ENCODE results near the gene ZBTB2. TPM values are rescaled to one million over a fixed set of nuclear protein-coding genes. Genes with fewer than 3 reads are reported as not detected.

Gene ZBTB2
- polyA plus RNA-seq, 2 donors = 4.6 to 5.3 TPM

DNA sequence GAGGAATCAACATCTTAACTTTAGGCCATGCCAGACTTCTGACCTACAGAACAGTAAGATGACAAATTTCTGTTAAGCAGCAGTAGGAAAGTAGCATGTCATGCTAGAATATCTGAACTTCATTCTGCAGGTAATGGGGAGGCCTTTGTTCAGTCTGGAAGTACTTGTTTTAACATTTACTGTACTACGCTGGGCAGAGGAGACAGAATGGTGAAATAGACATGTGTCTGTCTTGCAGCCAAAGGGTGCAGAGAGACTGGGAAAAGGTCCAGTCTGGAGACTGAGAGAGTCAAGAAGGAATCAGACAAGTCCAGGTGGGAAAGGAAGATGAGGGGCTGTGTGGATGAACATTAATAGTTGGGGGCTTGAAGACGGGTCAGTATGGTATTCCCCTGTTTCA is 17.5 kb upstream of the ZBTB2 start:
- 89 to 92% methylated on average over 2 of the region's 2 CpGs for WGBS, 2 donors
- H3K4me3 ChIP-seq (ENCODE audit: low read depth in 1 of 2, low read length in 2 of 2) = no peak overlapping the region
- no peaks in the 10 kb centered on the region for H3K4me1 ChIP-seq (ENCODE audit: control insufficient read depth in 2 of 2, insufficient read depth in 2 of 2, low read length in 1 of 2)
- peaks cover 9% of the 10 kb centered on the region in 2 donors for H3K36me3 ChIP-seq (ENCODE audit: control insufficient read depth in 2 of 2, insufficient read depth in 2 of 2, low read length in 1 of 2)
- H3K9me3 ChIP-seq (ENCODE audit: control insufficient read depth in 2 of 2, insufficient read depth in 1 of 2, low read depth in 1 of 2, low read length in 1 of 2) = no peaks in the 10 kb centered on the region
- H3K27ac ChIP-seq (ENCODE audit: low read depth in 2 of 2, low read length in 1 of 2) = no peak overlapping the region
- H3K27me3 ChIP-seq (ENCODE audit: control insufficient read depth in 1 of 2, insufficient read depth in 2 of 2, low read length in 2 of 2) = no peaks in the 10 kb centered on the region

DNA sequence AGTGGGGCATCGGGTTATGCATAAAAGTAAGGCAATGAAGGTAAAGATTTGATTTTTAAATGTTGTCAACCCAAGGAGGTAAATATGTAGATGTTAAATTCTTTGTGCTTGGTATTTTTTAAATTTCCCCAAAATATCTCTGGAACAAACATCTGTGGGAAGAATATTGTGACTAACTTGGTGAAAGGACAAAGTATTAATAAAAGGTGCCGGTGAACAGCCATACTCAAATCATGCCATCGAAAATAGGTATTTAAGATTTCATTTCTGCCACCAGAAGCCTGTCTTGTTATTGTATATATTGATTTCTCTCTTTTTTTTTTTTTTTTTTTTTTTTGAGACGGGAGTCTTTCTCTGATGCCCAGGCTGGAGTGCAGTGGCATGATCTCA is 12.6 kb upstream of the ZBTB2 start:
- WGBS, 2 donors = 76 to 80% methylated on average over 4 of the region's 4 CpGs
- Histone ChIP-seq H3K4me3 (ENCODE audit: low read depth in 1 of 2, low read length in 2 of 2) (no peak overlapping the region), H3K27me3 (ENCODE audit: control insufficient read depth in 1 of 2, insufficient read depth in 2 of 2, low read length in 2 of 2) (no peaks in the 10 kb centered on the region), H3K36me3 (ENCODE audit: control insufficient read depth in 2 of 2, insufficient read depth in 2 of 2, low read length in 1 of 2) (peaks cover 3 to 5% of the 10 kb centered on the region in 2 donors), H3K27ac (ENCODE audit: low read depth in 2 of 2, low read length in 1 of 2) (no peak overlapping the region), H3K9me3 (ENCODE audit: control insufficient read depth in 2 of 2, insufficient read depth in 1 of 2, low read depth in 1 of 2, low read length in 1 of 2) (no peaks in the 10 kb centered on the region), H3K4me1 (ENCODE audit: control insufficient read depth in 2 of 2, insufficient read depth in 2 of 2, low read length in 1 of 2) (no peaks in the 10 kb centered on the region)

DNA sequence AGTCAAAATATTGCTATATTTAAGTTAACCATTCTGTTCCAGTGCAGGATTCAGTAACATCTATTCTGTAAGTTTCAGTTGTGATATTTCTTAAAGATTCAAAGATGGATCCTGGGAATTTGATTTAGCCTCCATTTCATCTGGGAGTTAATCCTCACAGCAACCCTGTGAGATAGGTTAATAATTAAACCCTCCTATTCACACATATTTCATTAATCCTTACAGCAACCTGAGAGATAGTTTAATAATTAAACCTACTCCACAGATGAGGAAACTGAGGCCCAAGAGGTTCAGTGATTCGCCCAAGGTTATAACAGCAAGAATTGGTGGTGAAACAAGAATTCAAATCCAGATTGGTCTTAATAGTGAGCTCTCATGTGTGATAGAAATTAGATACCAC is 10.9 kb upstream of the ZBTB2 start:
- 87 to 96% methylated on average over 1 of the region's 1 CpG for WGBS, 2 donors
- H3K4me1 ChIP-seq (ENCODE audit: control insufficient read depth in 2 of 2, insufficient read depth in 2 of 2, low read length in 1 of 2) = no peaks in the 10 kb centered on the region
- no peaks in the 10 kb centered on the region for H3K27me3 ChIP-seq (ENCODE audit: control insufficient read depth in 1 of 2, insufficient read depth in 2 of 2, low read length in 2 of 2)
- H3K9me3 ChIP-seq (ENCODE audit: control insufficient read depth in 2 of 2, insufficient read depth in 1 of 2, low read depth in 1 of 2, low read length in 1 of 2) = no peaks in the 10 kb centered on the region
- H3K27ac ChIP-seq (ENCODE audit: low read depth in 2 of 2, low read length in 1 of 2) = no peak overlapping the region
- no peak overlapping the region for H3K4me3 ChIP-seq (ENCODE audit: low read depth in 1 of 2, low read length in 2 of 2)
- peaks cover 0 to 3% of the 10 kb centered on the region in 2 donors for H3K36me3 ChIP-seq (ENCODE audit: control insufficient read depth in 2 of 2, insufficient read depth in 2 of 2, low read length in 1 of 2)

DNA sequence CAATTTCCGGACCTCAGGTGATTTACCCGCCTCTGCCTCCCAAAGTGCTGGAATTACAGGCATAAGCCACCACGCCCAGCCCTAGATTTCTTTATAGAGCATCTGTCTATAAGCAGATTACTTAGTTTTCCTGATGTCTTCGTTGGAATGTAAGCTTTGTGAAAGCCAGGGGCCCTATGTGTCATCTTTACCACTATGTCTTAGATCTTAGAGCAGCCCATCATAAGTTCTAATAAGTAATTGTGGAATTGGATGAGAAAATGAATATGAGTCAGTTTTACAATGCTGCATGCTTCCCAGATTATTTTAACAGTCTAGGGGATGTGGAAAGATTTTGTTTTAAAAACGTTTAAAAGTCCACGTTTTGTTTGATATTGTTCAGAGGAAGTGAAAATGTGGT is 9.1 kb upstream of the ZBTB2 start:
- peaks cover 0 to under 1% of the 10 kb centered on the region in 2 donors for H3K4me1 ChIP-seq (ENCODE audit: control insufficient read depth in 2 of 2, insufficient read depth in 2 of 2, low read length in 1 of 2)
- H3K4me3 ChIP-seq (ENCODE audit: low read depth in 1 of 2, low read length in 2 of 2) = no peak overlapping the region
- 71 to 79% methylated on average over 6 of the region's 6 CpGs for WGBS, 2 donors

DNA sequence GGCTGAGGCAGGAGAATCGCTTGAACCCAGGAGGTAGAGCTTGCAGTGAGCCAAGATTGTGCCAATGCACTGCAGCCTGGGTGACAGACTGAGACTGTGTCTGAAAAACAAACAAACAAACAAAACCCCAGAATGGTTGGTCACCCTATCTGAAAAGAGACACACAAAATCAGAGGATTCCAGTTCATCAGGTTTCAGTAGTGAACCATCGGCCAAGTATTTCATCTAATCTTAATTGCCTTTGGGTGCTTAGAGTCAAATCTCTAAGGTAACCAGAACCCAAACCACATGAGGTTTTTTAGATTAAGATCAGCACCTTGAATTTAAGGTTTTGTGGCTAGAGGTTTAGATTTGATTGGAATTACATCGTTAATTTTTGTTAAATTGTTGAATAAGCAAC is 8.3 kb upstream of the ZBTB2 start:
- H3K9me3 ChIP-seq (ENCODE audit: control insufficient read depth in 2 of 2, insufficient read depth in 1 of 2, low read depth in 1 of 2, low read length in 1 of 2) = no peaks in the 10 kb centered on the region
- H3K4me1 ChIP-seq (ENCODE audit: control insufficient read depth in 2 of 2, insufficient read depth in 2 of 2, low read length in 1 of 2) = peaks cover 0 to 2% of the 10 kb centered on the region in 2 donors
- 60 to 64% methylated on average over 3 of the region's 3 CpGs for WGBS, 2 donors
- peaks cover 0 to 3% of the 10 kb centered on the region in 2 donors for H3K36me3 ChIP-seq (ENCODE audit: control insufficient read depth in 2 of 2, insufficient read depth in 2 of 2, low read length in 1 of 2)
- H3K27me3 ChIP-seq (ENCODE audit: control insufficient read depth in 1 of 2, insufficient read depth in 2 of 2, low read length in 2 of 2) = no peaks in the 10 kb centered on the region
- no peak overlapping the region for H3K27ac ChIP-seq (ENCODE audit: low read depth in 2 of 2, low read length in 1 of 2)
- no peak overlapping the region for H3K4me3 ChIP-seq (ENCODE audit: low read depth in 1 of 2, low read length in 2 of 2)

More for the DNA sequence above, 9.1 kb upstream of the ZBTB2 start:
- H3K27me3 ChIP-seq (ENCODE audit: control insufficient read depth in 1 of 2, insufficient read depth in 2 of 2, low read length in 2 of 2) = no peaks in the 10 kb centered on the region
- H3K9me3 ChIP-seq (ENCODE audit: control insufficient read depth in 2 of 2, insufficient read depth in 1 of 2, low read depth in 1 of 2, low read length in 1 of 2) = no peaks in the 10 kb centered on the region
- H3K36me3 ChIP-seq (ENCODE audit: control insufficient read depth in 2 of 2, insufficient read depth in 2 of 2, low read length in 1 of 2) = peaks cover 0 to 3% of the 10 kb centered on the region in 2 donors
- no peak overlapping the region for H3K27ac ChIP-seq (ENCODE audit: low read depth in 2 of 2, low read length in 1 of 2)

DNA sequence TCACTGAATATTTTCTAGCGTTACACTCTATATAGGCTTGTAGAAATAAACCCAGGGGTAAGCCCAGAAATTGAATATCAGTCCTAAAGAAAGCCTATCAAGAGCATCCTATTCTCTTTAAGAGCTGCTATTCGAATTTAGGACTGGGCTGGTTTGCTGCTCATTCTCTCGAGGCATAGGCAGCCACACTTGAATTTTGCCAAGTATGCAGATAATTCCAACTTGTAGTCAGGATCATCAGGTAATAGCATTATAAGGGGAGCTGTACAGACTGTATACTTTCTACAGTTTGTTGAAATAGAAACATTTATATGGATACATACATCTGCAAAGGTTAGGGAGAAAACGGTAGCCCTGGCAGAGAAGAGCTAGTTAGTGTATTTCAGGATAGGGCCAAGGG is 2.1 kb upstream of the ZBTB2 start:
- Histone ChIP-seq H3K27me3 (ENCODE audit: control insufficient read depth in 1 of 2, insufficient read depth in 2 of 2, low read length in 2 of 2) (no peaks in the 10 kb centered on the region), H3K4me3 (ENCODE audit: low read depth in 1 of 2, low read length in 2 of 2) (no peak overlapping the region), H3K36me3 (ENCODE audit: control insufficient read depth in 2 of 2, insufficient read depth in 2 of 2, low read length in 1 of 2) (no peaks in the 10 kb centered on the region), H3K27ac (ENCODE audit: low read depth in 2 of 2, low read length in 1 of 2) (no peak overlapping the region), H3K4me1 (ENCODE audit: control insufficient read depth in 2 of 2, insufficient read depth in 2 of 2, low read length in 1 of 2) (peaks cover 0 to 2% of the 10 kb centered on the region in 2 donors), H3K9me3 (ENCODE audit: control insufficient read depth in 2 of 2, insufficient read depth in 1 of 2, low read depth in 1 of 2, low read length in 1 of 2) (no peaks in the 10 kb centered on the region)
- 47 to 65% methylated on average over 4 of the region's 4 CpGs for WGBS, 2 donors

DNA sequence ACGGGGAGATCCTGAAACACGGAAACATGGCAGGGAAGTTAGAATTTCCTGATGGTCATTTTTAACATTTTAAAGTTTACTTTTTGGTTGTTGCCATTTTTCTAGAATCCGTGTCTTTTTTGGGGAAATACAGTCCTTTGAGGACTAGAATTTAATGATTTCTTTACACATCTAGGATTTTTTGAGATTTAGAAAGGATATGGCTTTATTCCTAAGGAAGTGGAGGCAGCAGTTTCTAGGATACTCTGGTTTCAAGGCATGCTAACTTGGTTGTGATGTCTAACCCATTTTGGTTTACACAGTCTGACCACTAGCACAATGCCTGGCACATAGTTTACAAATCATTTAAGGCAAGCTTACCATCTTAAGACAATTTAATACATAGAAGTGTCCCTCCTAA is 1.1 kb upstream of the ZBTB2 start:
- H3K4me3 ChIP-seq (ENCODE audit: low read depth in 1 of 2, low read length in 2 of 2) = peak overlapping the region in 1 of 2 donors; percentile 94
- H3K27me3 ChIP-seq (ENCODE audit: control insufficient read depth in 1 of 2, insufficient read depth in 2 of 2, low read length in 2 of 2) = no peaks in the 10 kb centered on the region
- H3K27ac ChIP-seq (ENCODE audit: low read depth in 2 of 2, low read length in 1 of 2) = peak overlapping the region in 1 of 2 donors; percentile 99
- no peaks in the 10 kb centered on the region for H3K36me3 ChIP-seq (ENCODE audit: control insufficient read depth in 2 of 2, insufficient read depth in 2 of 2, low read length in 1 of 2)
- no peaks in the 10 kb centered on the region for H3K9me3 ChIP-seq (ENCODE audit: control insufficient read depth in 2 of 2, insufficient read depth in 1 of 2, low read depth in 1 of 2, low read length in 1 of 2)
- WGBS, 2 donors = 0 to 3% methylated on average over 3 of the region's 3 CpGs
- H3K4me1 ChIP-seq (ENCODE audit: control insufficient read depth in 2 of 2, insufficient read depth in 2 of 2, low read length in 1 of 2) = peaks cover 0 to 2% of the 10 kb centered on the region in 2 donors

DNA sequence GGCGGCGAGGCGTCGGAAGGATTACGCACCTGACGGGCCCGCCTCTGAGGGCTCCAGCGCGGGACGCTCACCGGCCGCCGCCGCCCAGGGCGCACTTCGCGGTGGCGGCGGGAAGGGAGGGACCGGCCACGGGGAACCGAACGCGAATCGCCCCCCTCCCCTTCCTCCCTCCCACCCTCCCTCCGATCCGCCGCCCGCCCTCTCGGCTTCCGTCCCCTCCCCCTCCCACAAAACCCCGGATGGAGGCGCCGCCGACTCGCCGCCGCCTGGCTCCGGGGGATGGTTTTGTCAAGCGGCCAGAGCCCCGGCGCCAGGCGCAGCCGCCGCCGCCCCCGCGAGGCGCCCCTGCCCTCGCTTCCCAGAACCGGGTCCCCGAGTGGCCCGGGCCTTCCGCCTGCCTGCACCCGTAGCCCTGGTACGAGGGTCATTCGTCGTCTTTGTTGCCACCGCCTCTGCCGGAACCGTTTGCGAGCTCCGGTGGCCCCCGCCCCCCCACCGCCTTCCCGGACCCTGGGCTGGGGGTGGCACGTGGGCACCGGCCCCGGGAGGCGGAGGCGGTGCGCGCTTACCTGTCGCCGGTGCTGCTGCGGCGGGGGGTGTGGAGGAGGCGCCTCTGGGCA is 398 bp downstream of the ZBTB2 start:
- H3K36me3 ChIP-seq (ENCODE audit: control insufficient read depth in 2 of 2, insufficient read depth in 2 of 2, low read length in 1 of 2) = no peaks in the 10 kb centered on the region
- peaks cover 0 to 2% of the 10 kb centered on the region in 2 donors for H3K4me1 ChIP-seq (ENCODE audit: control insufficient read depth in 2 of 2, insufficient read depth in 2 of 2, low read length in 1 of 2)
- peak overlapping the region; percentile 99 to 100 for H3K27ac ChIP-seq (ENCODE audit: low read depth in 2 of 2, low read length in 1 of 2)
- no peaks in the 10 kb centered on the region for H3K27me3 ChIP-seq (ENCODE audit: control insufficient read depth in 1 of 2, insufficient read depth in 2 of 2, low read length in 2 of 2)
- WGBS, 2 donors = 0 to 1% methylated on average over 32 to 78 of the region's 78 CpGs
- H3K4me3 ChIP-seq (ENCODE audit: low read depth in 1 of 2, low read length in 2 of 2) = peak overlapping the region; percentile 94 to 99
- no peaks in the 10 kb centered on the region for H3K9me3 ChIP-seq (ENCODE audit: control insufficient read depth in 2 of 2, insufficient read depth in 1 of 2, low read depth in 1 of 2, low read length in 1 of 2)

DNA sequence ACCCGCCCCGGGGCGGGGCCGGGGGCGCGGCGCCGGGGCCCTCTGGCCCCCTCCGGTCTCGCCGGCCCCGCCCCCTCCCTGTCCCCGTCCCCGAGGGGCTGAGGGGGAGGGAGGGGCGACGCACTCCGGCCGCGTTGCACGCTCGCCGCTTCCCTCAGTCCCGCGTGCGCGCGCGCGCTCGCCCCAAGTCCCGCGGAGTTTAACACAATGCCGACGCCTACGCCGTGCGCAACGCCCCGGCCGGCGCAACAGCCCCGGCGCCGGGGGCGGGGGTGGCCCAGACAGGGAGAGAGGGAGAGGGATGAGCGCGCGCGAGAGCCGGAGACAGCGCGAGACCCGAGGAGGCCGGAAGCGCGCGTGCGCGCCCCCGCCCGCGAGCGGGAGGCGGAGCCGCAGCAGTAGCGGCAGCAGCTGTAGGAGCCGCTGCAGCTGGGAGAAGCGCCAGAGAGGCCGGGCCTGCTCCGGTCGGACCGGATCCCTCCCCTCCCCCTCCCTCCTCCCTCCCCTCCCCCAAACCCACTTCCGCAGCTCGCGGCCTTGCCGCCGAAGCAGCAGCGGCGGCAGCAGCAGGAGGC is 996 bp downstream of the ZBTB2 start:
- peak overlapping the region; percentile 99 to 100 for H3K27ac ChIP-seq (ENCODE audit: low read depth in 2 of 2, low read length in 1 of 2)
- peaks cover 0 to under 1% of the 10 kb centered on the region in 2 donors for H3K4me1 ChIP-seq (ENCODE audit: control insufficient read depth in 2 of 2, insufficient read depth in 2 of 2, low read length in 1 of 2)
- no peaks in the 10 kb centered on the region for H3K9me3 ChIP-seq (ENCODE audit: control insufficient read depth in 2 of 2, insufficient read depth in 1 of 2, low read depth in 1 of 2, low read length in 1 of 2)
- WGBS, 2 donors = 0% methylated on average over 37 to 79 of the region's 79 CpGs
- H3K36me3 ChIP-seq (ENCODE audit: control insufficient read depth in 2 of 2, insufficient read depth in 2 of 2, low read length in 1 of 2) = no peaks in the 10 kb centered on the region
- H3K27me3 ChIP-seq (ENCODE audit: control insufficient read depth in 1 of 2, insufficient read depth in 2 of 2, low read length in 2 of 2) = no peaks in the 10 kb centered on the region
- peak overlapping the region; percentile 94 to 99 for H3K4me3 ChIP-seq (ENCODE audit: low read depth in 1 of 2, low read length in 2 of 2)
